Left renal cortex interstitium (tissue), 4 donors: ENCODE results near the gene ZER1. TPM values are rescaled to one million over a fixed set of nuclear protein-coding genes. Genes with fewer than 3 reads are reported as not detected.
"Not testable (repeated sequence)": the region's sequence is repeated elsewhere in the genome, so short reads cannot be mapped to it uniquely, and the experiment has no call there.

Experiments
- DNase-seq, 4 donors: peaks; one replicate each; pipeline ENCODE4 v3.0.0-alpha.2; 2013; ENCODE audit warnings: low read depth in 4 of 4, low spot score in 2 of 4, missing footprints in 1 of 4
- polyA plus RNA-seq, 4 donors: library from polyadenylated mRNA; unstranded; fragments of 120-200 nt; gene quantifications; one replicate each; pipeline ENCODE4 v1.2.1, GENCODE V29; 2013; ENCODE audit not compliant: insufficient read length in 4 of 4

Gene ZER1
- polyA plus RNA-seq, 4 donors: 33.5 to 43.9 (median 37.0) TPM

DNA sequence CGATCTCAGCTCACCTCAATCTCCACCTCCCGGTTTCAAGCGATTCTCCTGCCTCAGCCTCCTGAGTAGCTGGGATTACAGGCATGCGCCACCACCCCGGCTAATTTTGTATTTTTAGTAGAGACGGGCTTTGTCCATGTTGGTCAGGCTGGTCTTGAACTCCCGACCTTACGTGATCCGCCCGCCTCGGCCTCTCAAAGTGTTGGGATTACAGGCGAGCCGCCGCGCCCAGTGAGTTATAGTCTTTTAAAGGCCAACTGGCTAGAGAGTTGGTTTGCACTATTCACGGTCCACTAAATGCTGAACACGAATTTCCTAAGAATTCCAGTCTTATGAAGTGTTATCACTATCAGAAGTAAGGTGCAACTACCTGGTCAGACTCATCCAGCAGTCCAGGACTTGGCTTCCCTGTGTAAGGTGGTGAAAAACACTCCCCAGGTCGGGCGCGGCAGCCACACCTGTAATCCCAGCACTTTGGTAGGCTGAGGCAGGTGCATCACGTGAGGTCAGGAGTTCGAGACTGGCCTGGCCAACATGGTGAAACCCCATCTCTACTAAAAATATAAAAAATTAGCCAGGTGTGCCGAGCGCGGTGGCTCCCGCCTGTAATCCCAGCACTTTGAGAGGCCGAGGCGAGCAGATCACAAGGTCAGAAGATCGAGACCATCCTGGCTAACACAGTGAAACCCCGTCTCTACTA lies 72.5 kb downstream of the ZER1 start:
- DNase-seq: not testable (repeated sequence)

DNA sequence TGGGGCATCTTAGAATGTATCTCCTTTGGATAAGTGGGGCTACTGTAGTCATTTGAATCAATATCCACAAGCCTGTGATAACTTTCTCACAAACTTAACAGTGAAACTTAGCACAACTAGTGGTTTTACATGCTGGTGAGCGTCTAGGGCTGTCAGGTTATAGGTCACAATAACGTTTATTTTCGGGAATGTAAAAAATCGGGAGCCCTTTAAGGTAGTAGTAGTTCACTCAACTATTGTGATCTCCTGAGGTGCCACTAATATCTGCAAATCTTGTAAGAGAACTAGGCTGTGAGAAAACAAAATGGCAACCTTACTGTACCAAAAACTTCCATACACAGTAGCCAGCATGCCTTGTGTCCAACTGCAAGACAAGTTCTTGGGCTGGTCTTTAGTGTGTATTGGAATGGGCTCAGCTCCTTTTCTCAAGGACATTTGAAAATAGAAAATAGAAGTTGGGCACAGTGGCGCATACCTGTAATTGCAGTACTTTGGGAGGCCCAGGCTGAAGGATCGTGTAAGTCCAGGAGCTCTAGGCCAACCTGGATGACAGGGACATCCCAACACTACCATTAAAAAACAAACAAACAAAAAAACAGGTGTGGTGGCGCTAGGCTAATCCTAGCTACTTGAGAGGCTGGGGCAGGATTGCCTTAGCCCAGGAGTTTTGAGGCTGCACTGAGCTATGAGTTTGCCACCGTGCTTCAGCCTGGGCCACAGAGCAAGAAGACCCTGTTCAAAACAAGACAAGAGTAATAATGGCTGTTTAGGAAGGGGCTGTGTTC lies 74.6 kb downstream of the ZER1 start:
- no peak for DNase-seq

- no peak for DNase-seq
Measured at GRCh38 chr9:128694344-128694743, 77.4 kb downstream of the ZER1 start.

DNA sequence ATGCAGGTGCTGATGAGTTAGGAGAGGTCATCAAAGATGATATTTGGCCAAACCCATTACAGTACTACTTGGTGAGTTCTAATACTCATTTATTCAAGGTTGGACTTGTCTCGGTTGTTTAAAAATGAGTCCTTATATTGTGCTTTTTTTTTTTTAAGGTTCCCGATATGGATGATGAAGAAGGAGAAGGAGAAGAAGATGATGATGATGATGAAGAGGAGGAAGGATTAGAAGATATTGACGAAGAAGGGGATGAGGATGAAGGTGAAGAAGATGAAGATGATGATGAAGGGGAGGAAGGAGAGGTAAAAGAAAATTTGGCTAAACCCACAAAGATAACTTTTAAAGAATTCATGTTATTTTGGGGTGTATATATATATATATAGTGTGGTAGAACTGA lies 78.0 kb downstream of the ZER1 start:
- not testable (repeated sequence) for DNase-seq

DNA sequence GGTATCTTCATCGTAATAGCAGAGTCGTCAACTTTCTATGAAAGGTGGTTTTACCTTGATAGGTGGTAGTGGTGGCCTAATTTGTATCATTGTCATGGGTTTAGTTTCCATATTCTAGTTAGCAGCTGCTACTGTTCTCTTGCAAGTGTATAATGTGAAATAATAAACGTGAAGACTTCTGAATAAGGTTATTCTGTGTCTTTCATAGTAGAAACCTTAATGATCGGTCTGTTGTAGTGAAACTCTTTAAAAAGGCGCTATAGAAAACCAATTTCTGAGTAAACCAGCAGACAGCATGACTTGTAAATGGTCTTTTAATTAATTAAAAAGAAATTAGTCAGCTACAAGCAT lies 81.1 kb downstream of the ZER1 start:
- DNase-seq: no peak

- no peak for DNase-seq
Measured at GRCh38 chr9:128689820-128690683, 81.7 kb downstream of the ZER1 start.

DNA sequence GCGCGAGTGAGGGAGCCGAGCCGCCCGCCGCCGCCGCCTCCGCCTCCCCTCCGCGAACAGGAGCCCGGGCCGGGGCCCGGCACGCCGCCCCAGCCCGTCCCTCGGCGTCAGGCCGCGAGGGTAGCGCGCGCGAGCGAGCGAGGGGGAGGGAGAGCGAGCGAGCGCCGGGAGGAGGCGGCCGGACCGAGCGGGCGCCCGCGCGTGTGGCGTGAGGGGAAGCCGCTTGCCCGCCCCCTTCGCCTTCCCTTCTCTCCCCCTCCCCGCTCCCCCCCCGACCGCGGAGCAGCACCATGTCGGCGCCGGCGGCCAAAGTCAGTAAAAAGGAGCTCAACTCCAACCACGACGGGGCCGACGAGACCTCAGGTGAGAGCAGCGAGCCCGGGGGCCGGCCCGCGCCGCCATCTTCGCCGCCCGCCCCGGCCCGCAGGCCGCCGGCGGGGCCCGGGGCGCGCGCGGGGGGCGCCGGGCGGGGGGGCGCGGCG lies 82.4 kb downstream of the ZER1 start:
- DNase-seq: peak in 1 of 4 donors; percentile 21

- DNase-seq: peak in 3 of 4 donors; percentile 86 to 94 (median 87)
Measured at GRCh38 chr9:128688501-128689292, 83.0 kb downstream of the ZER1 start, which contains the start of gene SET. Gene SET, plus strand, starts transcription at chr9:128689222. Its CDS starts 361 bp downstream, at chr9:128689583.

GRCh38 chr9:128687453-128687852 lies 84.3 kb downstream of the ZER1 start:
- DNase-seq: no peak

DNA sequence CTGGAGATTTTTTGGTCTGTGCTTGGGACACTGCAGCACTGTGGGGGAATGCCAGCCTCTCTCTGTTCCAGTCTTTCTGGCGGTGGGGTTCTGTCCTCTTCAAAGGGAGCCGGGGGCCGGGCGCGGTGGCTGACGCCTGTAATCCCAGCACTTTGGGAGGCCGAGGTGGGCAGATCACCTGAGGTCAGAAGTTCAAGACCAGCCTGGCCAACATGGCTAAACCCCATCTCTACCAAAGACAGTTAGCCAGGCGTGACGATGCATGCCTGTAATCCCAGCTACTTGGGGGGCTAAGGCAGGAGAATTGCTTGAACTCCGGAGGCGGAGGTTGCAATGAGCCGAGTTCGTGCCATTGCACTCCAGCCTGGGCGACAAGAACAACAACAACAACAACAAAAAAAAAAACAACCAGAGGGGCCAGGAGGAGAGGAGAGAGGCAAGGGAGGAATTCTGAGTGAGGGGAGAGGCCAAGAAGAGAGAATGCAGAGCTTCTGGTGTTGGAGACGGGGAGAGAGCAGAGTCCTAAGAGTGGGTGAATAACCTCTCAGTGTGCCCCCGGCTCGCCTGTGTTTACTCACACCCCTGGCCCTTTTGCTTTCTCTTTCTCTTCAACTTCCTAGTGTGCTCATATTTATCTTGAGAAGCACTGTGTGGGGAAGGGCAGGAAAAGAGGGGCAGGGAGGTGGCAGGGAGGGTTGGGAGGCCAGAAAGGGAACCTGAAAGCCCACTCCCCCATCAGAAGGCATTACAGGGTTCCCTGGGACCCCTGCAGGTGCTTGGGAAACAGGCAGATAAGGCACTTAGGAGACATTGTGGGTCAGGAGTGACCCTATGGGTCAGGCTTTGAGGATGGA lies 85.9 kb downstream of the ZER1 start:
- no peak for DNase-seq

DNA sequence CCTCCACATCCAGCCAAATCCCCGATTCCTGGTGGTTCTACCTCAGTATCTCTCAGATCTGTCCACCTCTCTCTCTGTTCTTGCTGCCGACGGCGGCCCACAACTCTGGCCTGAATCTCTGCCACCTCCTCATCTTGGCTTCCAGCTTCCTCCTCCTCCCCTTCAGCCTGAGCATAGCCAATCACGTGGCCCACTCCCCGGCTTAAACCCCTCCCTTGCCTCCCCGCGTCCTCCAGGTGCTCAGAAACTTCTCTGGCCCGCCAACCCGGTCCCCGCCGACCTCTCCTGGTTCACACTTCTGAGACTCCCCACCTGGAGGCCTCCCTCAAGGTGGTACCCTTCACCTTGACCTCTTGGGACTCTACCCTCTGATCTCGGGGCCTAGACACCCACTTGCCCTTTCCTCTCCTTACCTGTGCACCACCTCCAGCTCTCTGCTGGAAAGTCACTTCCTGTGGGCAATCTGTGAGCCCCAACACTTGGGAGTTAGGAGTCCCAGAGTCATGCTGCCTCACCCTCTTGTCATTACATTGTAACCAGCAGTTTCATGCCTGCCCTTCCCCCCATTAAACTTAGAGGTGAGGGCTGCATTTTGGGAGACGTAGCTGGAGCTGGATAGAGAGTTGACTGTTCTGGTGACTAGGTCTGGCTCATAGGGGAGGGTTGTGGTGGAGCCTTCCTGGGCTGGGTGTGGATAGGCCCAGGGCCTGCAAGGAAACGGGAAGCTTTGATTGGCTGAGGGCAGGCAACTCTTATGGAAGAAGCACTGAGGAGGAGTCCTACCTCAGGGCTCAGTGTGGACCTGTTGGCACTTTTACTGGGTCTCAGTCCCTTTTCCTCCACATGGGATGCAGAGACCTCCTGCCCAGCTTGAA lies 87.2 kb downstream of the ZER1 start:
- peak in 2 of 4 donors; percentile 53 to 64 for DNase-seq

GRCh38 chr9:128684065-128684324 lies 87.7 kb downstream of the ZER1 start:
- peak in 1 of 4 donors; percentile 32 for DNase-seq

GRCh38 chr9:128683340-128684064 lies 88.2 kb downstream of the ZER1 start:
- peak in 1 of 4 donors; percentile 16 for DNase-seq

Other genes starting within 250 kb of the ZER1 start
- gene SPTAN1, start 219.3 kb downstream of the ZER1 start, polyA plus RNA-seq: 100 to 1,000 TPM; 286 to 440 (median 375) TPM
- gene DYNC2I2, start 115.1 kb downstream of the ZER1 start, polyA plus RNA-seq: 10 to 100 TPM; 55.5 to 95.5 (median 78.0) TPM
- gene SET, start 82.7 kb downstream of the ZER1 start, polyA plus RNA-seq: 100 to 1,000 TPM; 556 to 701 (median 612) TPM
- 10 to 100 TPM in 3 of 4 donors, 1 to 10 TPM in 1; 6.9 to 15.6 (median 12.5) TPM for gene PKN3, start 69.4 kb downstream of the ZER1 start, polyA plus RNA-seq
- gene ZDHHC12, start 47.8 kb downstream of the ZER1 start, polyA plus RNA-seq: 10 to 100 TPM; 15.6 to 26.2 (median 20.7) TPM
- 10 to 100 TPM; 35.4 to 41.7 (median 37.4) TPM for gene TBC1D13, start 15.3 kb upstream of the ZER1 start, polyA plus RNA-seq
- 10 to 100 TPM in 2 of 4 donors, 1 to 10 TPM in 2; 6.8 to 16.4 (median 12.6) TPM for gene ENDOG, start 46.6 kb upstream of the ZER1 start, polyA plus RNA-seq
- gene SPOUT1, start 57.9 kb upstream of the ZER1 start, polyA plus RNA-seq: 10 to 100 TPM; 31.8 to 52.4 (median 40.3) TPM
- gene KYAT1, start 110.0 kb upstream of the ZER1 start, polyA plus RNA-seq: 10 to 100 TPM; 17.0 to 31.0 (median 25.5) TPM
- gene LRRC8A, start 110.2 kb upstream of the ZER1 start, polyA plus RNA-seq: 10 to 100 TPM; 26.8 to 34.8 (median 30.8) TPM
- 10 to 100 TPM; 55.6 to 69.5 (median 62.4) TPM for gene PHYHD1, start 149.1 kb upstream of the ZER1 start, polyA plus RNA-seq
- gene DOLK, start 175.7 kb upstream of the ZER1 start, polyA plus RNA-seq: 10 to 100 TPM; 14.4 to 20.0 (median 16.8) TPM
- 10 to 100 TPM; 35.2 to 60.5 (median 47.4) TPM for gene NUP188, start 175.8 kb upstream of the ZER1 start, polyA plus RNA-seq